Right atrium auricular region (tissue), 2 donors: ENCODE results near the gene PIGM. TPM values are rescaled to one million over a fixed set of nuclear protein-coding genes. Genes with fewer than 3 reads are reported as not detected.

ENCODE experiments used
- DNase-seq: peaks from one replicate; pipeline ENCODE4 v3.0.0-alpha.2; 2019; ENCODE audit warnings: low spot score
- H3K27ac ChIP-seq, 2 donors: fragments of 200-600 bp; sonication (generic); 1 replicate in 1 of 2; 2 replicates in 1 of 2; pipeline ENCODE4 v1.5.1; 2016 to 2019
- H3K27me3 ChIP-seq, 2 donors: fragments of 200-600 bp; sonication (generic); one replicate each; pipeline versions ENCODE4 v1.5.1 to v1.6.0; 2017 to 2019
- H3K36me3 ChIP-seq: fragments of 200-600 bp; sonication (generic); one replicate; pipeline ENCODE4 v1.5.1; 2016
- H3K4me1 ChIP-seq, 2 donors: fragments of 200-600 bp; sonication (generic); one replicate each; pipeline versions ENCODE4 v1.5.1 to v1.6.0; 2017 to 2019
- H3K4me3 ChIP-seq, 2 donors: fragments of 200-600 bp; sonication (generic); 1 replicate in 1 of 2; 2 replicates in 1 of 2; pipeline ENCODE4 v1.5.1; 2017 to 2019; ENCODE audit warnings: mild to moderate bottlenecking in 1 of 2, moderate library complexity in 1 of 2
- H3K9me3 ChIP-seq, 2 donors: fragments of 200-600 bp; sonication (generic); one replicate each; pipeline ENCODE4 v1.5.1; 2019
- CTCF ChIP-seq, 2 donors: fragments of 200-600 bp; sonication (generic); IDR thresholded peaks; one replicate each; pipeline ENCODE4 v1.5.1; 2019; ENCODE audit warnings: antibody characterized with exemption in 2 of 2
- total RNA-seq, 2 donors: library from RNA; depleted of rRNA; stranded (reverse); fragments of >200 nt; gene quantifications; one replicate each; pipeline ENCODE4 v1.1.0, GENCODE V29; 2016

The PIGM gene
- total RNA-seq, 2 donors from 2014 or later: 2.4 to 3.2 TPM

- H3K27me3 ChIP-seq: no peaks in the 10 kb centered on the region
- H3K27ac ChIP-seq: no peak overlapping the region
- no peak for DNase-seq
- H3K9me3 ChIP-seq: no peaks in the 10 kb centered on the region
- no peak overlapping the region for H3K4me3 ChIP-seq
- TF ChIP-seq CTCF (IDR thresholded peaks at IDR 0.05): no peak
- no peaks in the 10 kb centered on the region for H3K4me1 ChIP-seq
- no peaks in the 10 kb centered on the region for H3K36me3 ChIP-seq
Measured at GRCh38 chr1:159985473-159985872, 46.3 kb downstream of the PIGM start.

GRCh38 chr1:159983681-159984080 is 48.1 kb downstream of the PIGM start:
- H3K27ac ChIP-seq: no peak overlapping the region
- H3K4me1 ChIP-seq: no peaks in the 10 kb centered on the region
- H3K36me3 ChIP-seq: no peaks in the 10 kb centered on the region

GRCh38 chr1:159982280-159982679 is 49.5 kb downstream of the PIGM start:
- Histone ChIP-seq H3K27me3 (no peaks in the 10 kb centered on the region), H3K36me3 (no peaks in the 10 kb centered on the region), H3K4me3 (no peak overlapping the region), H3K9me3 (no peaks in the 10 kb centered on the region), H3K4me1 (no peaks in the 10 kb centered on the region), H3K27ac (no peak overlapping the region)
- DNase-seq: no peak
- no peak for TF ChIP-seq CTCF (IDR thresholded peaks at IDR 0.05)

More at GRCh38 chr1:159983681-159984080, 48.1 kb downstream of the PIGM start:
- Histone ChIP-seq H3K4me3 (no peak overlapping the region), H3K27me3 (no peaks in the 10 kb centered on the region), H3K9me3 (no peaks in the 10 kb centered on the region)
- no peak for TF ChIP-seq CTCF (IDR thresholded peaks at IDR 0.05)
- DNase-seq: no peak

GRCh38 chr1:159981351-159982055 is 50.3 kb downstream of the PIGM start:
- Histone ChIP-seq H3K4me3 (no peak overlapping the region), H3K27ac (no peak overlapping the region), H3K27me3 (no peaks in the 10 kb centered on the region), H3K36me3 (no peaks in the 10 kb centered on the region), H3K9me3 (no peaks in the 10 kb centered on the region), H3K4me1 (no peaks in the 10 kb centered on the region)
- TF ChIP-seq CTCF (IDR thresholded peaks at IDR 0.05): no peak
- no peak for DNase-seq

GRCh38 chr1:159980786-159981185 is 51.0 kb downstream of the PIGM start:
- DNase-seq: no peak
- no peak for TF ChIP-seq CTCF (IDR thresholded peaks at IDR 0.05)
- H3K27ac ChIP-seq: no peak overlapping the region

GRCh38 chr1:159980076-159980475 is 51.7 kb downstream of the PIGM start:
- Histone ChIP-seq H3K4me3 (no peak overlapping the region), H3K27ac (no peak overlapping the region), H3K36me3 (no peaks in the 10 kb centered on the region), H3K4me1 (no peaks in the 10 kb centered on the region), H3K9me3 (no peaks in the 10 kb centered on the region), H3K27me3 (no peaks in the 10 kb centered on the region)
- no peak for DNase-seq
- TF ChIP-seq CTCF (IDR thresholded peaks at IDR 0.05): no peak

More at GRCh38 chr1:159980786-159981185, 51.0 kb downstream of the PIGM start:
- Histone ChIP-seq H3K27me3 (no peaks in the 10 kb centered on the region), H3K9me3 (no peaks in the 10 kb centered on the region), H3K36me3 (no peaks in the 10 kb centered on the region), H3K4me1 (no peaks in the 10 kb centered on the region), H3K4me3 (no peak overlapping the region)
